DMS153 treated with DMSO at 0.1 percent for 48 hours (cell line): ENCODE measurements around the gene LRRC74A.

Experiments used
- DNase-seq: peaks from one replicate; lab custom pipeline; 2025; ENCODE audit not compliant: unreplicated experiment; lab: John Stamatoyannopoulos, UW

The LRRC74A gene

DNA sequence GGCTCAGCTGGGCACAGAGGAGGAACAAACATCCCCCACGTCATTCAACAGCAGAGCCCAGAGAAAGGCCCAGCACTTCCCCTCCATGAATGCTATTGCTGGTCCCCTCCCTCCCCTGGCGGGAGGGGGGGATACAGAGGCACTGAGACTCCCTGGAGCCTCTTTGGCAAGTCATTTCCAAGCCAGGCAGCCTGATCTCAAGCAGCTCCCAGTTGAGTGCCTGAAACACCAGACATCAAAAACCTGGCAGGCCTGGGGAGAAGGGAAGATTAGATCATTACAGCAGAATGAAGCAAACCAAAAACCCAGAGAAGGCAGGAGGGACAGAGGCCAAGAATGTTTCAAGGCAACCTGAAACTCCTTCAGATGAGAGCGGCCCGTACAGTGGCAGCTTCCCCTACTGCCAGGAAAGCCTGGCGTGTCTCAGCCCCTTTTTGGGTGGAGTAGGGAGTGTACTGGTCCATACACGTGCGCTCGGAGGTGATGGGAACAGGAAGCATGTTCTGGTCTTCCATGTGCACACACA, 92.1 kb downstream of the LRRC74A start:
- peak; percentile 56 for DNase-seq

DNA sequence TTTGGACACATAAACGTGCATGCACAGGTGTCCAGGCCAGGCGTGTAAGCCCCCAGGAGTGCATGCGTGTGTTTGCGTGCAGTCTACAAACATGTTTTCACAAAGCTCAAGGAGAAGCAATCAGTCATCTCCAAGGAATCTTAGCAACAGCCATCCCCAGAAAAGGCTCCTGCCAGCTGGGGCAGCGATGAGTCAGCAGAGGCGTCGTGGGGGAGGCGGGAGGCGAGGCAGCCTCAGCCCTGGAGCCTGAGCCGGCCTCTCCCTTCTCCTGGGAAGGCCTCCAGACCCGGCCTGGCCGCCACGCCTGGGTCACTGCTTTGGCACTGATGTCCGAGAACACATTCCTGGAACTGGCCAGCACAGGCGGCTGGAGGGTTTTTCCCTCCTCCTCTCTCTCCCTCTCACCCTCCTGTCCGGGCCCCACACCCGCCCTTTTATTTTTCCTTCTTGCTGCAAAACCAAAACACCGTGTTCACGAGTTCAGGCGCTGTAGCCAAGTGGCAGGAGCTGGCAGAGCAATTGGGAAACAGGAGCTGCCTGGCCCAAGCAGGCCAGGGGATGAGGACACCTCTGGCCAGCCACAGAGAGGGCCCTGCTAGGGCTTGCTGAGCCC, 92.7 kb downstream of the LRRC74A start:
- DNase-seq: peak; percentile 35
